ENCODE data around the gene CDRT15.

Gene CDRT15

GRCh38 chr17:14202388-14203166 is 34.1 kb downstream of the CDRT15 start:
- DNase-seq (ENCODE audit: extremely low read depth, low read depth), result no peak
- no peak for TF ChIP-seq CTCF (IDR thresholded peaks at IDR 0.05; ENCODE audit: low read depth, low read length, missing control alignments)
- no peak overlapping the region for H3K4me3 ChIP-seq (replicated peaks; ENCODE audit: low read depth, low read length)

GRCh38 chr17:14201988-14202380 is 34.7 kb downstream of the CDRT15 start:
- TF ChIP-seq CTCF (IDR thresholded peaks at IDR 0.05; ENCODE audit: low read depth, low read length, missing control alignments), result no peak
- DNase-seq (ENCODE audit: extremely low read depth, low read depth), result no peak
- H3K4me3 ChIP-seq (replicated peaks; ENCODE audit: low read depth, low read length), result no peak overlapping the region

- H3K4me3 ChIP-seq (replicated peaks; ENCODE audit: low read depth, low read length), result no peak overlapping the region
- DNase-seq (ENCODE audit: extremely low read depth, low read depth), result no peak
- no peak for TF ChIP-seq CTCF (IDR thresholded peaks at IDR 0.05; ENCODE audit: low read depth, low read length, missing control alignments)
Observed at GRCh38 chr17:14201021-14201987, 35.4 kb downstream of the CDRT15 start.

- no peak for DNase-seq (ENCODE audit: extremely low read depth, low read depth)
- no peak overlapping the region for H3K4me3 ChIP-seq (replicated peaks; ENCODE audit: low read depth, low read length)
- no peak for TF ChIP-seq CTCF (IDR thresholded peaks at IDR 0.05; ENCODE audit: low read depth, low read length, missing control alignments)
Observed at GRCh38 chr17:14200354-14200753, 36.3 kb downstream of the CDRT15 start.

- DNase-seq (ENCODE audit: extremely low read depth, low read depth), result no peak
- no peak for TF ChIP-seq CTCF (IDR thresholded peaks at IDR 0.05; ENCODE audit: low read depth, low read length, missing control alignments)
- H3K4me3 ChIP-seq (replicated peaks; ENCODE audit: low read depth, low read length), result no peak overlapping the region
Observed at GRCh38 chr17:14199601-14200000, 37.1 kb downstream of the CDRT15 start.

- no peak for DNase-seq (ENCODE audit: extremely low read depth, low read depth)
Observed at GRCh38 chr17:14198575-14198974, 38.1 kb downstream of the CDRT15 start.

More at GRCh38 chr17:14198575-14198974, 38.1 kb downstream of the CDRT15 start:
- no peak for TF ChIP-seq CTCF (IDR thresholded peaks at IDR 0.05; ENCODE audit: low read depth, low read length, missing control alignments)
- no peak overlapping the region for H3K4me3 ChIP-seq (replicated peaks; ENCODE audit: low read depth, low read length)

Measured in HFF-Myc (cell line).